ENCODE data around the gene SGCB.

SGCB gene

GRCh38 chr4:52001616-52002015, 36.5 kb downstream of the SGCB start:
- Histone ChIP-seq H3K27ac (ENCODE audit: low read depth, low read length) (no peak overlapping the region), H3K79me2 (ENCODE audit: insufficient read depth, low read length) (no peaks in the 10 kb centered on the region), H3F3A (ENCODE audit: insufficient read depth) (no peaks in the 10 kb centered on the region), H3K4me3 (ENCODE audit: insufficient read depth, low read length, poor library complexity, severe bottlenecking) (no peak overlapping the region), H3K9me3 (ENCODE audit: insufficient read depth, low read length) (no peaks in the 10 kb centered on the region), H3K36me3 (ENCODE audit: low read length) (no peaks in the 10 kb centered on the region), H4K20me1 (ENCODE audit: low read depth, low read length) (no peaks in the 10 kb centered on the region), H3K4me2 (ENCODE audit: low read depth, low read length, poor library complexity, severe bottlenecking) (no peak overlapping the region), H2AFZ (ENCODE audit: low read depth, low read length, severe bottlenecking) (no peak overlapping the region), H3K9ac (ENCODE audit: low read length) (no peak overlapping the region), H3K9me2 (replicated peaks; ENCODE audit: insufficient read depth, low read length) (no peaks in the 10 kb centered on the region), H3K27me3 (ENCODE audit: low read length) (no peaks in the 10 kb centered on the region)
- no peak for TF ChIP-seq EZH2phosphoT487 (conservative IDR thresholded peaks at IDR 0.05; ENCODE audit: low read length)
- TF ChIP-seq CTCF (IDR thresholded peaks at IDR 0.05; ENCODE audit: insufficient read depth, low read length, poor library complexity, severe bottlenecking): no peak

GRCh38 chr4:51999250-51999649, 38.8 kb downstream of the SGCB start:
- H4K20me1 ChIP-seq (ENCODE audit: low read depth, low read length): no peaks in the 10 kb centered on the region
- no peak overlapping the region for H3K27ac ChIP-seq (ENCODE audit: low read depth, low read length)
- H3K9ac ChIP-seq (ENCODE audit: low read length): no peak overlapping the region
- H3K4me2 ChIP-seq (ENCODE audit: low read depth, low read length, poor library complexity, severe bottlenecking): no peak overlapping the region
- H3K4me3 ChIP-seq (ENCODE audit: insufficient read depth, low read length, poor library complexity, severe bottlenecking): no peak overlapping the region
- H3K9me2 ChIP-seq (replicated peaks; ENCODE audit: insufficient read depth, low read length): no peaks in the 10 kb centered on the region
- no peak for TF ChIP-seq EZH2phosphoT487 (conservative IDR thresholded peaks at IDR 0.05; ENCODE audit: low read length)
- TF ChIP-seq CTCF (IDR thresholded peaks at IDR 0.05; ENCODE audit: insufficient read depth, low read length, poor library complexity, severe bottlenecking): no peak
- no peaks in the 10 kb centered on the region for H3K79me2 ChIP-seq (ENCODE audit: insufficient read depth, low read length)
- H3K9me3 ChIP-seq (ENCODE audit: insufficient read depth, low read length): no peaks in the 10 kb centered on the region
- H3K27me3 ChIP-seq (ENCODE audit: low read length): no peaks in the 10 kb centered on the region
- no peak overlapping the region for H2AFZ ChIP-seq (ENCODE audit: low read depth, low read length, severe bottlenecking)
- H3K36me3 ChIP-seq (ENCODE audit: low read length): no peaks in the 10 kb centered on the region
- H3F3A ChIP-seq (ENCODE audit: insufficient read depth): no peaks in the 10 kb centered on the region

DNA sequence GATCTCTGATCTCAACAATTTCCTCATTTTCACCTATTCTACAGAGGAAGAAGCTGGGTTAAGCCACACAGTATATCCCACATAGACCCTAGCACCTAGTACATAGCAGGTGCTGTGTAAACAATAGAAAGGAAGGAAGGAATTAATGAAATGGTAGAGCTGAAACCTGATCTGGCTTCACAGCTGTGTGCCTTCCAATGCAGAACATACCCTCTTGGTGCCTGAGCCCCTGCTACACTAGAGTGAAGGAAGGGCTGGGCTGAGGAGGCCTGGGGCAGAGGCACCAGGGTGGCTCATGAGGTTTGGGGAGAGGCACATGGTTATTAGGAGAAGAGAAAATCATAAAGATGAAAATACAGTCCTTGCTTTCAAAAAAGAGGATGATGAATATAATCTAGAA, 39.3 kb downstream of the SGCB start:
- H3K79me2 ChIP-seq (ENCODE audit: insufficient read depth, low read length): no peaks in the 10 kb centered on the region
- no peaks in the 10 kb centered on the region for H4K20me1 ChIP-seq (ENCODE audit: low read depth, low read length)
- no peak overlapping the region for H3K4me3 ChIP-seq (ENCODE audit: insufficient read depth, low read length, poor library complexity, severe bottlenecking)
- no peaks in the 10 kb centered on the region for H3K9me2 ChIP-seq (replicated peaks; ENCODE audit: insufficient read depth, low read length)
- H3K4me2 ChIP-seq (ENCODE audit: low read depth, low read length, poor library complexity, severe bottlenecking): no peak overlapping the region
- H3K36me3 ChIP-seq (ENCODE audit: low read length): no peaks in the 10 kb centered on the region
- no peaks in the 10 kb centered on the region for H3F3A ChIP-seq (ENCODE audit: insufficient read depth)
- TF ChIP-seq CTCF (IDR thresholded peaks at IDR 0.05; ENCODE audit: insufficient read depth, low read length, poor library complexity, severe bottlenecking): no peak
- no peak for TF ChIP-seq EZH2phosphoT487 (conservative IDR thresholded peaks at IDR 0.05; ENCODE audit: low read length)
- no peak overlapping the region for H2AFZ ChIP-seq (ENCODE audit: low read depth, low read length, severe bottlenecking)
- H3K27me3 ChIP-seq (ENCODE audit: low read length): no peaks in the 10 kb centered on the region
- no peak overlapping the region for H3K9ac ChIP-seq (ENCODE audit: low read length)
- no peaks in the 10 kb centered on the region for H3K9me3 ChIP-seq (ENCODE audit: insufficient read depth, low read length)
- H3K27ac ChIP-seq (ENCODE audit: low read depth, low read length): no peak overlapping the region

GRCh38 chr4:51997647-51998046, 40.5 kb downstream of the SGCB start:
- Histone ChIP-seq H3K36me3 (ENCODE audit: low read length) (no peaks in the 10 kb centered on the region), H3K4me3 (ENCODE audit: insufficient read depth, low read length, poor library complexity, severe bottlenecking) (no peak overlapping the region), H3K27me3 (ENCODE audit: low read length) (no peaks in the 10 kb centered on the region), H3F3A (ENCODE audit: insufficient read depth) (no peaks in the 10 kb centered on the region), H3K27ac (ENCODE audit: low read depth, low read length) (no peak overlapping the region), H3K9ac (ENCODE audit: low read length) (no peak overlapping the region), H3K9me3 (ENCODE audit: insufficient read depth, low read length) (no peaks in the 10 kb centered on the region), H3K9me2 (replicated peaks; ENCODE audit: insufficient read depth, low read length) (no peaks in the 10 kb centered on the region), H4K20me1 (ENCODE audit: low read depth, low read length) (no peaks in the 10 kb centered on the region), H3K4me2 (ENCODE audit: low read depth, low read length, poor library complexity, severe bottlenecking) (no peak overlapping the region), H2AFZ (ENCODE audit: low read depth, low read length, severe bottlenecking) (no peak overlapping the region), H3K79me2 (ENCODE audit: insufficient read depth, low read length) (no peaks in the 10 kb centered on the region)
- TF ChIP-seq CTCF (IDR thresholded peaks at IDR 0.05; ENCODE audit: insufficient read depth, low read length, poor library complexity, severe bottlenecking) (no peak), EZH2phosphoT487 (conservative IDR thresholded peaks at IDR 0.05; ENCODE audit: low read length) (no peak)

Data from SU-DHL-6 (cell line).